Measurements from ENCODE around the gene WIPF3. TPM values are rescaled to one million over a fixed set of nuclear protein-coding genes. Genes with fewer than 3 reads are reported as not detected.

The WIPF3 gene
- total and polyA plus RNA-seq, 2 of the 4 experiments (the other 2 are of a cell fraction), result not detected

- H3K9me3 ChIP-seq (ENCODE audit: control insufficient read depth, insufficient read depth, low read length), result peaks cover 2% of the 10 kb centered on the region; the same call in 1 of the 2 replicates
- H3K27me3 ChIP-seq (ENCODE audit: control insufficient read depth, insufficient read depth, low read length), result peaks cover 48% of the 10 kb centered on the region
- H2BK120ac ChIP-seq (ENCODE audit: low read depth, low read length), result no peak overlapping the region
- H3K14ac ChIP-seq (replicated peaks; ENCODE audit: low read depth, low read length), result no peak overlapping the region
- no peak overlapping the region for H4K8ac ChIP-seq (ENCODE audit: low read depth in 2 of 2, low read length in 2 of 2)
- H2BK15ac ChIP-seq (ENCODE audit: low read depth, low read length), result no peak overlapping the region
- H4K20me1 ChIP-seq (ENCODE audit: insufficient read depth, low read length), result no peaks in the 10 kb centered on the region
- H2AFZ ChIP-seq (replicated peaks; ENCODE audit: low read length, poor library complexity), result no peak overlapping the region
- no peak overlapping the region for H4K5ac ChIP-seq (ENCODE audit: low read depth, low read length)
- H3K4me1 ChIP-seq (ENCODE audit: control insufficient read depth, insufficient read depth, low read length), result no peaks in the 10 kb centered on the region
- H3K9ac ChIP-seq (ENCODE audit: low read depth, low read length), result no peak overlapping the region
- ATAC-seq (ENCODE audit: low read depth), result no peak
- no peaks in the 10 kb centered on the region for H3K79me1 ChIP-seq (ENCODE audit: low read depth in 1 of 2, low read length in 2 of 2)
- H3K4me2 ChIP-seq (ENCODE audit: low read depth, low read length), result no peak overlapping the region
- intact Hi-C loops (cut with micrococcal nuclease) (no loop called here), dilution Hi-C loops (cut with HindIII; ENCODE audit: low sequenced_read_pairs, unreplicated experiment) (no loop called here), in situ Hi-C loops (cut with MboI; ENCODE audit: low sequenced_read_pairs) (no loop called here)
- H2BK20ac ChIP-seq (ENCODE audit: low read depth, low read length), result no peak overlapping the region
- H3K56ac ChIP-seq (ENCODE audit: extremely low read depth, insufficient read depth, low read length), result no peak overlapping the region
- no peaks in the 10 kb centered on the region for H3K36me3 ChIP-seq (ENCODE audit: control insufficient read depth, insufficient read depth, low read length)
- H2AK9ac ChIP-seq (replicated peaks; ENCODE audit: low read depth, low read length, poor library complexity), result no peak overlapping the region
- no peak overlapping the region for H4K91ac ChIP-seq (ENCODE audit: insufficient read depth, low read depth, low read length)
- TF ChIP-seq ELK1 (IDR thresholded peaks at IDR 0.05; ENCODE audit: borderline replicate concordance, low read depth, low read length) (no peak), MXI1 (IDR thresholded peaks at IDR 0.05; ENCODE audit: borderline replicate concordance, low read depth, low read length) (no peak), POLR2A (IDR thresholded peaks at IDR 0.05; ENCODE audit: low read depth, low read length) (no peak), MAZ (IDR thresholded peaks at IDR 0.05; ENCODE audit: borderline replicate concordance, low read depth, low read length) (no peak), FOS (IDR thresholded peaks at IDR 0.05; ENCODE audit: low read depth, low read length) (no peak), BHLHE40 (IDR thresholded peaks at IDR 0.05; ENCODE audit: low read depth, low read length) (no peak), CHD1 (IDR thresholded peaks at IDR 0.05; ENCODE audit: low read depth, low read length) (no peak), SMC3 (IDR thresholded peaks at IDR 0.05; ENCODE audit: low read depth, low read length) (no peak)
- no peak overlapping the region for H2BK5ac ChIP-seq (ENCODE audit: low read depth, low read length, poor library complexity, severe bottlenecking)
- no peak overlapping the region for H3K4me3 ChIP-seq (ENCODE audit: insufficient read depth, low read depth, low read length)
- BruUV-seq (replicated peaks), result no TSS peak
- ChIA-PET POLR2A (ENCODE audit: unreplicated experiment) (no interaction called here), CTCF (no interaction called here)
- DNase-seq, result no peak
- no peak overlapping the region for H3K18ac ChIP-seq (ENCODE audit: low read depth, low read length)
- H3K4ac ChIP-seq (ENCODE audit: low read depth, low read length), result no peak overlapping the region
- no peak overlapping the region for H2AK5ac ChIP-seq (ENCODE audit: low read depth, low read length)
- H3K23ac ChIP-seq (ENCODE audit: low read depth, low read length), result no peak overlapping the region
- H3K9me1 ChIP-seq (ENCODE audit: insufficient read depth, low read length), result no peaks in the 10 kb centered on the region
- H3K27ac ChIP-seq (ENCODE audit: insufficient read depth, low read length), result no peak overlapping the region
Measured at GRCh38 chr7:29810297-29810696, 4.0 kb downstream of the WIPF3 start.

All from IMR-90 (cell line).